ENCODE data around the gene ALOXE3.

ALOXE3 gene

GRCh38 chr17:8046929-8047768 lies 71.2 kb downstream of the ALOXE3 start:
- DNase-seq = no peak

- no peak for DNase-seq
Measured at GRCh38 chr17:8046306-8046928, 71.9 kb downstream of the ALOXE3 start.
